ENCODE results near the gene RELT. TPM values are rescaled to one million over a fixed set of nuclear protein-coding genes. Genes with fewer than 3 reads are reported as not detected.

RELT gene
- total and polyA plus RNA-seq, 2 donors (not counting 1 experiment from before 2014, with no cell fraction given), result 0.33 to 0.70 TPM

DNA sequence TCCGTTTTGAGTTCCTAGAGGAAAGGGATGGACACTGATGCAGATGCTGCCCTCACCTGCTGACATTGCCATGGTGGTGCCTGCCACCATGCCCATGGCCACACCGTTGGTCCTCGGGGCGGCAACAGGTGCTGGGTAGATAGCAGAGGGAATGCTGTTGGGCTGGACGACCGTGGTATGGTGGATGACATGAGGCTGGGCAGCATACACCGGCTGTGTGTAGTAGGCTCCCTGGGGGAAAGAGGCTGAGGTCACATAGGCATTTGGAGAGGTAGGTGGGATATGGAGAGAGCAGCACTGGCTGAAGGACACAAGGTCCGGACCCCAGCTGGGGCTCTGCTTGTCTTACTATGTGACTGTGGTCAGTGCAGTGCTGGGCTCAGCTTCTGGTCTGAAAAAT, 33.2 kb downstream of the RELT start:
- H3K27me3 ChIP-seq (ENCODE audit: control insufficient read depth, insufficient read depth, low read length), result no peaks in the 10 kb centered on the region
- no peak overlapping the region for H3K4me2 ChIP-seq (ENCODE audit: extremely low read depth, insufficient read depth, low read length)
- H3K9me3 ChIP-seq (ENCODE audit: control insufficient read depth, insufficient read depth, low read depth, low read length), result no peaks in the 10 kb centered on the region
- H3K27ac ChIP-seq (ENCODE audit: insufficient read depth, low read length), result no peak overlapping the region
- peaks cover 6% of the 10 kb centered on the region for H3K36me3 ChIP-seq (ENCODE audit: control insufficient read depth, insufficient read depth, low read length)
- H3K79me2 ChIP-seq (ENCODE audit: control insufficient read depth, insufficient read depth, low read length), result no peaks in the 10 kb centered on the region
- H3K4me3 ChIP-seq (replicated peaks in 1 of 4; ENCODE audit: control extremely low read depth in 1 of 4, insufficient read depth in 1 of 4, low read depth in 3 of 4, low read length in 4 of 4), result no peak overlapping the region
- DNase-seq (ENCODE audit: low read depth in 2 of 2), result no peak
- H4K20me1 ChIP-seq (ENCODE audit: control insufficient read depth, extremely low read depth, insufficient read depth, low read length), result no peaks in the 10 kb centered on the region
- peaks cover 2% of the 10 kb centered on the region for H3K4me1 ChIP-seq (ENCODE audit: control insufficient read depth, extremely low read depth, insufficient read depth, low read length)
- TF ChIP-seq CTCF (conservative IDR thresholded peaks at IDR 0.05 in 1 of 2, IDR thresholded peaks at IDR 0.05 in 1 of 2; ENCODE audit: low read depth in 1 of 2, low read length in 2 of 2) (no peak), EZH2 (IDR thresholded peaks at IDR 0.05; ENCODE audit: low read length, missing control alignments) (no peak)
- H2AFZ ChIP-seq (ENCODE audit: low read length), result no peak overlapping the region
- no peak overlapping the region for H3K9ac ChIP-seq (ENCODE audit: insufficient read depth, low read length)

DNA sequence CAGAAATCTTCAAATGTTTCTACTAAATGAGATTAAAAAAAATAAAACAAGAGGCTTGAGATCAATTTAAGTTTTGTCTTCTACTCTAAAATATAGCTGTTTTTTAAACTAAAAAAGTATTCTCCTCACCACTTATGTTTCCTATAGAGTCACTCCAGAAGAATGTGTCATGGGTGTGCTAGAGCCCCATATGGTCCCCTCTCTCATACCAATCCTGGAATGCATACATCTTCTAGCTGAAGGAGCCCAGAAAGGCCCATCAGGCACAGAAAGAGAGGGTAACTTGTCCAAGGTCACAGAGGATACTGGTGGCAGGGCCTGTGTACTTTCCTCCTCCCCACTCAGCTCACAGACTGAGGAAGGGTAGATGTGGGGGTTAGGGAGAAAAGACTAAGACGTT, 34.4 kb downstream of the RELT start:
- Histone ChIP-seq H3K9me3 (ENCODE audit: control insufficient read depth, insufficient read depth, low read depth, low read length) (no peaks in the 10 kb centered on the region), H3K9ac (ENCODE audit: insufficient read depth, low read length) (no peak overlapping the region), H3K27ac (ENCODE audit: insufficient read depth, low read length) (no peak overlapping the region), H3K79me2 (ENCODE audit: control insufficient read depth, insufficient read depth, low read length) (no peaks in the 10 kb centered on the region), H3K4me3 (replicated peaks in 1 of 4; ENCODE audit: control extremely low read depth in 1 of 4, insufficient read depth in 1 of 4, low read depth in 3 of 4, low read length in 4 of 4) (no peak overlapping the region), H4K20me1 (ENCODE audit: control insufficient read depth, extremely low read depth, insufficient read depth, low read length) (no peaks in the 10 kb centered on the region), H3K4me2 (ENCODE audit: extremely low read depth, insufficient read depth, low read length) (no peak overlapping the region), H3K27me3 (ENCODE audit: control insufficient read depth, insufficient read depth, low read length) (no peaks in the 10 kb centered on the region), H3K36me3 (ENCODE audit: control insufficient read depth, insufficient read depth, low read length) (peaks cover 4% of the 10 kb centered on the region), H2AFZ (ENCODE audit: low read length) (no peak overlapping the region), H3K4me1 (ENCODE audit: control insufficient read depth, extremely low read depth, insufficient read depth, low read length) (peaks cover 5% of the 10 kb centered on the region)
- no peak for DNase-seq (ENCODE audit: low read depth in 2 of 2)
- TF ChIP-seq EZH2 (IDR thresholded peaks at IDR 0.05; ENCODE audit: low read length, missing control alignments), result no peak

- no peak overlapping the region for H3K27ac ChIP-seq (ENCODE audit: insufficient read depth, low read length)
- DNase-seq (ENCODE audit: low read depth in 2 of 2), result no peak
- H3K79me2 ChIP-seq (ENCODE audit: control insufficient read depth, insufficient read depth, low read length), result no peaks in the 10 kb centered on the region
- TF ChIP-seq CTCF (conservative IDR thresholded peaks at IDR 0.05 in 1 of 2, IDR thresholded peaks at IDR 0.05 in 1 of 2; ENCODE audit: low read depth in 1 of 2, low read length in 2 of 2) (no peak), EZH2 (IDR thresholded peaks at IDR 0.05; ENCODE audit: low read length, missing control alignments) (no peak)
- no peaks in the 10 kb centered on the region for H4K20me1 ChIP-seq (ENCODE audit: control insufficient read depth, extremely low read depth, insufficient read depth, low read length)
- H3K9me3 ChIP-seq (ENCODE audit: control insufficient read depth, insufficient read depth, low read depth, low read length), result no peaks in the 10 kb centered on the region
- no peak overlapping the region for H2AFZ ChIP-seq (ENCODE audit: low read length)
- no peak overlapping the region for H3K4me2 ChIP-seq (ENCODE audit: extremely low read depth, insufficient read depth, low read length)
- H3K4me1 ChIP-seq (ENCODE audit: control insufficient read depth, extremely low read depth, insufficient read depth, low read length), result peaks cover 8% of the 10 kb centered on the region
- no peak overlapping the region for H3K9ac ChIP-seq (ENCODE audit: insufficient read depth, low read length)
- H3K4me3 ChIP-seq (replicated peaks in 1 of 4; ENCODE audit: control extremely low read depth in 1 of 4, insufficient read depth in 1 of 4, low read depth in 3 of 4, low read length in 4 of 4), result no peak overlapping the region
- no peaks in the 10 kb centered on the region for H3K27me3 ChIP-seq (ENCODE audit: control insufficient read depth, insufficient read depth, low read length)
- H3K36me3 ChIP-seq (ENCODE audit: control insufficient read depth, insufficient read depth, low read length), result peaks cover 4% of the 10 kb centered on the region
Observed at GRCh38 chr11:73411031-73411430, 34.8 kb downstream of the RELT start.
